HG03442 (cell line): ENCODE measurements around the gene FBXO42.
"Not testable (repeated sequence)": the region's sequence is repeated elsewhere in the genome, so short reads cannot be mapped to it uniquely, and the experiment has no call there.

Experiments
- ATAC-seq: cut with Tn5 transposase; IDR thresholded peaks from one replicate; pipeline ENCODE4 v1.9.1; 2021; ENCODE audit warnings: mild to moderate bottlenecking, moderate library complexity; ENCODE audit not compliant: unreplicated experiment

FBXO42 gene

DNA sequence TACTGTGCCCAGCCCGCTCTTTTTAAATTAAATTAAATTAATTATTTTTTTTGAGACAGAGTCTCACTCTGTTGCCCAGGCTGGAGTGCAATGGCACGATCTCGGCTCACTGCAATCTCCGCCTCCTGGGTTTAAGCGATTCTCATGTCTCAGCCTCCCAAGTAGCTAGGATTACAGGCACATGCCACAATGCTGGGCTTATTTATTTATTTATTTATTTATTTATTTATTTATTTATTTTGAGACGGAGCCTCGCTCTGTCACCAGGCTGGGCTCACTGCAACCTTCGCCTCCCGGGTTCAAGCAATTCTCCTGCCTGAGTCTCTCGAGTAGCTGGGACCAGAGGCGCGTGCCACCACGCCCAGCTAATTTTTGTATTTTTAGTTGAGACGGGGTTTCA lies 129.6 kb downstream of the FBXO42 start:
- not testable (repeated sequence) for ATAC-seq

DNA sequence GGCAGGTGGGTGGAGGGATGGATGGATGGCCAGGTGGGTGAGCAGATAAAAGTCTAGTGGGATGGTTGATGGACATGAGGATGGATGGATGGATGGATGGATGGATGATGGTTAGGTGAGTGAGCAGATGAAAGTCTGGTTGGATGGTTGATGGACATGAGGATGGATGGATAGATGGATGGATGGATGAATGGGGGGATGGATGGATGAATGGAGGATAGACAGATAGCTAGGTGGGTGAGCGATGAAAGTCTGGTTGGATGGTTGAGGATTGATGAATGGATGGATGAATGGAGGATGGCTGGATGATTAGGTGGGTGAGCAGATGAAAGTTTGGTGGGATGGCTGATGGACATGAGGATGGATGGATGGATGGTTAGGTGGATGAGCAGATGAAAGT lies 130.8 kb downstream of the FBXO42 start:
- no peak for ATAC-seq

- no peak for ATAC-seq
Observed at GRCh38 chr1:16219968-16220500, 132.2 kb downstream of the FBXO42 start.

- ATAC-seq: no peak
Observed at GRCh38 chr1:16218674-16219071, 133.6 kb downstream of the FBXO42 start.

DNA sequence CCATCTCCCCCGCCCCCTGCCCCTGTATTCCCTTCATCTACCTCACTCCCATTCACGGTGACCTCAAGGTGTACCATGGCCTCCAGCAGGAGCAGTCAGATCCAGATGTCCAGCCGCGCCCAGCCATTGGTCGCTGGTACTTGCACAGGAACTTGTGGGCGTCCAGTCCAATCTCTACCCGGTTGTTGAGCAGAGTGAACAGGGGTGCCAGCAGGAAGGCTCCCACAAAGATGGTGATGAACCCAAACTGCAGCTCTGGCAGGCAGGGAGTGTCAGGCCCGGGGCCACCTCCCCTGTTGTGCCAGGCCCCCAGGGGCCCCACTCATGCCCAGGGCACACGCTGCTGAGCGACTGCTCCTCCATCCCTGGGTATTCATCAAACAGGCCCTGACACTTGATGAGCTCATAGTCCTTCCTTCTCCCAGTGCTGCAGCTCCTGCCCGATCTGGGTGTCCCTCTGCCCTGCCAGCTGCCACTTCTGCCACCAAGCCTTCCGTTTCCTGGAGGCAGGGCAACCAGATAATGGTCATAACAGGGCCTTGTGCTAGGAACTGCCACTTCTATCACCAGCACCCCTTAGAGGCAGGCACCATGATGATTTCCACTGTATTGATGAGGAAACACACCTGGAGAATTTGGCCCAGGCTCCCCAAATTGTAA lies 134.1 kb downstream of the FBXO42 start:
- ATAC-seq: no peak

- peak; percentile 78 for ATAC-seq
Observed at GRCh38 chr1:16217061-16217785, 135.1 kb downstream of the FBXO42 start.

DNA sequence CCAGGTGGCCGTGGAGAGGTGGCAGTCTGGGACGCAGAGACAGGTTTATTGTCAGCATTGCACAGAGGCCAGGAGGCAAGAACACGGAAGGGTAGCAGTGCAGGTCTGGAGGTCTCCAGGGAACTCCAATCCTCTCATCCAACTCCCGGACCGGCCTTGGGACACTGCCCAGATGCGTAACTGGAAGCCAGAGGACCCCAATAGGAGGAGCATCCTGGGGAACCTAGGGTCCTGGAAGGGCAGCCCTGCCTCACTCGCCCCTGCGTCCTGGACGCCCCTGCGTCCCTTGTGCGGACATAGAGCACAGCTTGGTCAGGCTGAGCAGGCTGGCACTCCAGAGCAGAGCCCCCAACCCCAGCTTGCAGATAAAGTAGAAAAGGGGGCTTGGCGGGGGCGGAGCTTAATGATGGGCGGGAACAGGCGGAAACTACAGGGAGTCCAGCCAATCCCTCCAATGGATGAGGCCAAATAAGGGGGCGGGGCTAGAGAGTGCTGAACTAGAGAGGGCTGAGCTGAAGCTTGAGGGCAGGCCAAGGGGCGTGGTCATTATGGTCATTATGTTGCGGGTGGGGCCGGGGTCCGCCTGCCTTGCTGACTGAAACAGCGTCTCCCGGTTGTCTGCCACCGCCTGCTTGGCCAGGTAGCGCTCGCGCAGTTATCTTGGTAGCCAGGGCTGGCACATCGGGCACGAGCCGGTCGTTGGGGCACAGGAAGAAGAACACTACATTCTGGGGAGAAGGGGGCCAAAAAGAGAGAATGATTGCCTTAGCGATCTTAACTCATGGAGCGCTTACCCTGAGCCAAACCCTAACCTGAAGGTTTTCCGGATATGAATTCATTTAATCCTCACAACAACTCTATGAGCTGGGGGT lies 136.2 kb downstream of the FBXO42 start:
- peak; percentile 35 for ATAC-seq

- ATAC-seq: not testable (repeated sequence)
Observed at GRCh38 chr1:16215240-16215639, 137.0 kb downstream of the FBXO42 start.

GRCh38 chr1:16213544-16213943 lies 138.7 kb downstream of the FBXO42 start:
- not testable (repeated sequence) for ATAC-seq

DNA sequence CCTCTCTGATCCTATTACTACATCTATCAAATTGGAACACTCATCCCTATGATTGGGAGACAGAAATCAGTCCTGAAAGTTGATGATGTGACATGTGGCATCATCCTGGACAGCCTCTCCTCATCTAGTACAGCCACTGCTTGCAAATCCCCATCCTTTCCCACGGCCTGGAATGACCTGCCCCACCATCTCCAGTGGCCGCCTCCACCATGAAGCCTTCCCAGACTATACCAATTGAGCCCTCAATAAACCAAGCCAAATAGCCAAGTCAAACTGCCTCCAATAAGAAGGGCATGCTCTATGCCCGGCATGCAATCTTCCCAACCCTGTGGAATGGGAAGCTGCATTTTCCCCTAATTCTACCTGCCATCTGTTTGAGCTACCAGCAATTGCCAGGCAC lies 139.3 kb downstream of the FBXO42 start:
- no peak for ATAC-seq

- ATAC-seq: no peak
Observed at GRCh38 chr1:16212251-16212961, 139.9 kb downstream of the FBXO42 start, which contains the start of gene ARHGEF19. TSS of gene ARHGEF19 (minus strand) at chr1:16212652. CDS start at chr1:16209054, 3,598 bp downstream.

DNA sequence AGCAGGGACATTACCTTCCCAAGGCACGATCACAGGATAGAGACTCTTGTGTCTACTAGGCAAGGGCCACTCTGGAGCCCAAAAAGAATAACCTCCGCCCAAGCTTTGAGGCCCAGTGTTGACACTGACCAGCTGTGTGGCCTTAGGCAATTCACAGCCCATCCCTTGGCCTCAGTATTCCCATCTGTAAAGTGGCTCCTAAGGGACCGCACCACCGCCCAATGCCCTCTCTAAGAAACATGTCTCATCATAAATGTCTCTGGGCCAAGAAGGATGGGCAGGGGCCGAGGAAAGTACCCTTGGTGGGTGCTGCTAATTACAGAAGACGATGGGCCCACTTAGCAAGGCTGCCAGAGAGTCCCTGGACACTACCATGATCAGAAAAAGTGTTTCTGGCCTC lies 140.5 kb downstream of the FBXO42 start:
- no peak for ATAC-seq

GRCh38 chr1:16210581-16210980 lies 141.7 kb downstream of the FBXO42 start:
- ATAC-seq: no peak

- no peak for ATAC-seq
Observed at GRCh38 chr1:16209847-16210407, 142.4 kb downstream of the FBXO42 start.

GRCh38 chr1:16209132-16209846 lies 143.0 kb downstream of the FBXO42 start:
- ATAC-seq: no peak

DNA sequence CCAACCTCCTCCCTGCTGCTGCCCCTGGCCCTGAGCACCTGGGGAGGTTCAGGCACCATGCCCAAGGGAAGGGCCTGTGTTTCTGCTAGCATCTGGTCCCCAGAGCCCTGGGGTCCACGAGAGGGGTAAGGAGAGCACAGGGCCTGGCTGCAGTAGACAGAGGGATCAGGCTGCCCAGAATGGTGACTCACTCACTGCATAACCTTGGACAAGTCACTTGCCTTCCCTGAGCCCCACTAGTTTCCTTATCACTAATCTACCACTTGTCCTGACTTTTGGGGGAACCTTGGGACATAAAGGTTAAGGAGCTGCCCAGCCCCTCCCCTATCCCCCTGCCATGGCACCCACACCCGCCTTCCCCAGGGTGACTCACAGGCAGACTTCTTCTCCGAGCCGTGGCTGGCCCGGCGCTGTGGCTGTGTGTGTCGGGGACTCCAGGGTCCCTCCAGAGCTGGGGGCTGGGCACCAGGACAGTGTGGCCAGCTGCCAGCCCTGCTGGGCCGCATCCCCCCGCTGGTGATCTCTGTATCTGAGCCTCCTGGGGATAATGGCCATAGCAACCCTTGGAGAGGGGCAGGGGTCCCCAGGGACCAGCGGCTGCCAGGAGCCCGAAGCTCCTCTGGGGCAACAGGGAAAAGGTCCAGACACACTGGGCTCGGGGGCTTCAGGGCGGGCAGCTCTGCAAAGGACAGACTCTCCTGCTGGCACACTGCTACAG lies 143.9 kb downstream of the FBXO42 start:
- no peak for ATAC-seq

DNA sequence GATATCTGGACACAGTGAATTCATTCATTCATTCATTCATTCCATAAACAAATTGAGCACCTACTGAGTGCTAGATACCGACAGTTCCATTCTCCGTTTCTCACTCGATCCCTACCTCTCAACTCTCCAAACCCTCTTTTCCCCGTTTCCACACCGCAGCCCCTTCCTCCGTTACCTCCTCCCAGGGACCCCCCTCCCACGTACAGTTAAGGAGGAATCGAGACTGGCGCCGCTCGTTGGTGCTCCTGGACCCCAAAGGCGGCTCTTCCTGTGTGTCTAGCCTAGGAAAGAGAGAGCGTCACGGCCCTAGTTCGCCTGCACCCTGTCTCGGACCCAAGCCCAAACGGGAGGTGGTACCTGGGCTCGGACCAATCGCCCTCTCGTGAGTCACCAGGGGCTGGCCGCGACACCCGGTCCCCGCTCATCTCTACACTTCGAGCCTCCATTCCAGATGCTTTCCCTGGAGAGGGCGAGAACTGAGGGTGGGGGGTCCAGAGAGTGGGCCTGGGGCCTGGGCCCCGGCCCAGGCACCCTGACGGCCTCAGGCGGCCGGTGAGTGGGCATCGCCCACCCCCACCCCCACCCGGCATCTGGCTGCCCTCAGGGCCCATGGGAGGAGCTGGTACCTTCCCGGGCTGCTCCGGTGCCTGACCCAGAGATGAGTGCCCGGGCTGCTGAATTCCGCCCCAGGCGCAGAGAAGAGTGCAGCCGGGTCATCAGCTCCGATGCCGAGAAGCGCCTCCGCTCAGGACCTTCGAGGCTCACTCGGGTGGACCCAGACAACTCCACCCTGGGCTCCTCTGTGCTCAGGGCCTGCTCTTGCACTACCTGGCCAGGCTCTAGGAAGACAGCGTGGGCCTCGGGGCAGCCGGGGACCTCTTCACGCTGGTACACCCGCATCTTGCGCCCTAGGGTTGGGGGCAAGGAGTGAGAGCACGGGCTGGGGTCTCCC lies 144.7 kb downstream of the FBXO42 start:
- no peak for ATAC-seq
